Measurements from ENCODE around the gene MCC.

MCC gene

GRCh38 chr5:113209498-113209897 lies 278.8 kb downstream of the MCC start:
- TF ChIP-seq ZNF8 (CRISPR knock-in tag; IDR thresholded peaks at IDR 0.05) (no peak), ZFP3 (CRISPR knock-in tag; IDR thresholded peaks at IDR 0.05) (no peak), ZC3H10 (CRISPR knock-in tag; IDR thresholded peaks at IDR 0.05) (no peak), ZFP30 (CRISPR knock-in tag; IDR thresholded peaks at IDR 0.05) (no peak), BACH2 (CRISPR knock-in tag; IDR thresholded peaks at IDR 0.05; ENCODE audit: borderline replicate concordance) (no peak), TOX (CRISPR knock-in tag; IDR thresholded peaks at IDR 0.05; ENCODE audit: borderline replicate concordance) (no peak), ZNF565 (CRISPR knock-in tag; conservative IDR thresholded peaks at IDR 0.05; ENCODE audit: low read depth) (no peak), CSDC2 (CRISPR knock-in tag; IDR thresholded peaks at IDR 0.05) (no peak), CSRNP3 (CRISPR knock-in tag; IDR thresholded peaks at IDR 0.05) (no peak), ARNTL (CRISPR knock-in tag; IDR thresholded peaks at IDR 0.05; ENCODE audit: borderline replicate concordance, low read depth) (no peak), ZNF70 (CRISPR knock-in tag; IDR thresholded peaks at IDR 0.05) (no peak), TSHZ2 (CRISPR knock-in tag; IDR thresholded peaks at IDR 0.05) (no peak), TCF4 (CRISPR knock-in tag; IDR thresholded peaks at IDR 0.05; ENCODE audit: borderline replicate concordance) (no peak), GLIS3 (CRISPR knock-in tag; IDR thresholded peaks at IDR 0.05) (no peak), POU6F1 (CRISPR knock-in tag; IDR thresholded peaks at IDR 0.05; ENCODE audit: borderline replicate concordance, low read depth) (no peak), ISL1 (CRISPR knock-in tag; IDR thresholded peaks at IDR 0.05) (no peak)
- ATAC-seq: no peak

- peak; percentile 60; the same call in 2 of the 3 replicates for ATAC-seq
- no peak for TF ChIP-seq ZNF70 (CRISPR knock-in tag; IDR thresholded peaks at IDR 0.05)
- TF ChIP-seq ZNF8 (CRISPR knock-in tag; IDR thresholded peaks at IDR 0.05): no peak
- no peak for TF ChIP-seq POU6F1 (CRISPR knock-in tag; IDR thresholded peaks at IDR 0.05; ENCODE audit: borderline replicate concordance, low read depth)
- TF ChIP-seq ISL1 (CRISPR knock-in tag; IDR thresholded peaks at IDR 0.05): no peak
- TF ChIP-seq ZFP3 (CRISPR knock-in tag; IDR thresholded peaks at IDR 0.05): no peak
- TF ChIP-seq BACH2 (CRISPR knock-in tag; IDR thresholded peaks at IDR 0.05; ENCODE audit: borderline replicate concordance): no peak
- TF ChIP-seq TOX (CRISPR knock-in tag; IDR thresholded peaks at IDR 0.05; ENCODE audit: borderline replicate concordance): no peak
- TF ChIP-seq ZNF565 (CRISPR knock-in tag; conservative IDR thresholded peaks at IDR 0.05; ENCODE audit: low read depth): no peak
- no peak for TF ChIP-seq TSHZ2 (CRISPR knock-in tag; IDR thresholded peaks at IDR 0.05)
- no peak for TF ChIP-seq CSRNP3 (CRISPR knock-in tag; IDR thresholded peaks at IDR 0.05)
- no peak for TF ChIP-seq GLIS3 (CRISPR knock-in tag; IDR thresholded peaks at IDR 0.05)
- TF ChIP-seq ARNTL (CRISPR knock-in tag; IDR thresholded peaks at IDR 0.05; ENCODE audit: borderline replicate concordance, low read depth): no peak
- TF ChIP-seq RARB (CRISPR knock-in tag; IDR thresholded peaks at IDR 0.05): no peak
- no peak for TF ChIP-seq CREB5 (CRISPR knock-in tag; IDR thresholded peaks at IDR 0.05; ENCODE audit: low read depth)
- no peak for TF ChIP-seq OSR1 (CRISPR knock-in tag; IDR thresholded peaks at IDR 0.05)
- no peak for TF ChIP-seq TCF4 (CRISPR knock-in tag; IDR thresholded peaks at IDR 0.05; ENCODE audit: borderline replicate concordance)
- no peak for TF ChIP-seq ZC3H10 (CRISPR knock-in tag; IDR thresholded peaks at IDR 0.05)
These were observed 282.4 kb downstream of the MCC start for GRCh38 chr5:113205807-113206206.
